ENCODE measurements around the gene ITGBL1. TPM values are rescaled to one million over a fixed set of nuclear protein-coding genes. Genes with fewer than 3 reads are reported as not detected.

The ITGBL1 gene
- polyA plus RNA-seq, 1 experiment = 73.7 TPM

DNA sequence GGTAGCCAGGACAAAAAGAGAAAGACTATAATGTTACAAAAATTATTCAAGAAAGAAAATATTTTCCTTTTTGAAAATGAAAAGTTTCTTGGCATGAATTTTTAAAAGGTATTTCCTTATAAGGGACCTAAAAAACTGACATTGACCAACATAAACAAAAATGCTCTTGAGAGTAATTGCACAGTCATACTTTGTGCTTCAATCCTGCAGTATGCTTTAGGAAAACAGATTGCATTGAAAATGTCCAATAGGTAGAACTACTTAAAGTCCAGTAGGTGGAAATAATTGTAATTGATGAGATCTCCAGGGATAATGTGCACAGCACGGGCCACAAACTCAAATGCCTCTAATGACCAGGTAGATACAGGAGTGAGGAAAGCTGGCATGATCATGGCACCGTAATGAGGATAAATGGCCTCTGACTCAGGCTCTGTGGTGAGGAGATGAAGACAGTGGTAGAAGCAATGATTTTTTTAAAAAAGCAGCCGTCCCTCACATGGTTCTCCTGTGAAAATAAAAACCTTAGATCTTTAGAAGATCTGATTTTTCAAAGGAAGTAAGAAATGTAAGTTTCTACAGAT is 278.0 kb downstream of the ITGBL1 start:
- ChIA-PET CTCF (interaction anchor here (1.0 to 1.9 kb wide), 2 partner anchors 9 to 208 kb away, joined by 3 to 5 read pairs; no protein-coding TSS in a partner anchor), POLR2A (no interaction called here)
- TF ChIP-seq, protein P1, sequence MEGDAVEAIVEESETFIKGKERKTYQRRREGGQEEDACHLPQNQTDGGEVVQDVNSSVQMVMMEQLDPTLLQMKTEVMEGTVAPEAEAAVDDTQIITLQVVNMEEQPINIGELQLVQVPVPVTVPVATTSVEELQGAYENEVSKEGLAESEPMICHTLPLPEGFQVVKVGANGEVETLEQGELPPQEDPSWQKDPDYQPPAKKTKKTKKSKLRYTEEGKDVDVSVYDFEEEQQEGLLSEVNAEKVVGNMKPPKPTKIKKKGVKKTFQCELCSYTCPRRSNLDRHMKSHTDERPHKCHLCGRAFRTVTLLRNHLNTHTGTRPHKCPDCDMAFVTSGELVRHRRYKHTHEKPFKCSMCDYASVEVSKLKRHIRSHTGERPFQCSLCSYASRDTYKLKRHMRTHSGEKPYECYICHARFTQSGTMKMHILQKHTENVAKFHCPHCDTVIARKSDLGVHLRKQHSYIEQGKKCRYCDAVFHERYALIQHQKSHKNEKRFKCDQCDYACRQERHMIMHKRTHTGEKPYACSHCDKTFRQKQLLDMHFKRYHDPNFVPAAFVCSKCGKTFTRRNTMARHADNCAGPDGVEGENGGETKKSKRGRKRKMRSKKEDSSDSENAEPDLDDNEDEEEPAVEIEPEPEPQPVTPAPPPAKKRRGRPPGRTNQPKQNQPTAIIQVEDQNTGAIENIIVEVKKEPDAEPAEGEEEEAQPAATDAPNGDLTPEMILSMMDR (IDR thresholded peaks at IDR 0.05; ENCODE audit: insufficient read depth, low read depth, low read length) = no peak
- Histone ChIP-seq H3K36me3 (ENCODE audit: control insufficient read depth, insufficient read depth, low read length) (no peaks in the 10 kb centered on the region), H3K4me3 (ENCODE audit: low read depth, low read length) (no peak overlapping the region), H3K27me3 (ENCODE audit: control insufficient read depth, insufficient read depth, low read length) (no peaks in the 10 kb centered on the region)
- DNase-seq (ENCODE audit: low read depth) = no peak

DNA sequence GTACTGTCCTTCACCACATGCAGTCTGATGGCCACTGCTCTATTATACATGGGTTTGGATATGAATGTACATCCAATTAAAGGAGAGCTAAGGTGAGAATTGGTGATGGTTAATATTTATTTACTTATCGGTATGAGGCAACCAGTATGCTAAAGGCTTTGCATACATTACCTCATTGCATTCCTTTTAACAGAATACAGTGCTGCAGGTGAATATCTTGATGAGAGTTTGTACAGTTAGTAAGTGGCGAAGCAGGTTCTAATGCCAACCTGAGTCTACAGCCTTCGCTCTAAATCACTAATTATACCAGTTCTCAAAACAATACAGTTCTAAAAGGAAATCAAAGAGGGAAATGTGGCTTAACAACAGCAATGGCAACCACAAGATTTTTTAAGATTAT is 284.1 kb downstream of the ITGBL1 start:
- ChIA-PET POLR2A (no interaction called here), CTCF (no interaction called here)
- H3K4me3 ChIP-seq (ENCODE audit: low read depth, low read length) = no peak overlapping the region
- H3K27me3 ChIP-seq (ENCODE audit: control insufficient read depth, insufficient read depth, low read length) = no peaks in the 10 kb centered on the region
- DNase-seq (ENCODE audit: low read depth) = no peak
- TF ChIP-seq, protein P1 (IDR thresholded peaks at IDR 0.05; ENCODE audit: insufficient read depth, low read depth, low read length) = no peak
- H3K36me3 ChIP-seq (ENCODE audit: control insufficient read depth, insufficient read depth, low read length) = no peaks in the 10 kb centered on the region

DNA sequence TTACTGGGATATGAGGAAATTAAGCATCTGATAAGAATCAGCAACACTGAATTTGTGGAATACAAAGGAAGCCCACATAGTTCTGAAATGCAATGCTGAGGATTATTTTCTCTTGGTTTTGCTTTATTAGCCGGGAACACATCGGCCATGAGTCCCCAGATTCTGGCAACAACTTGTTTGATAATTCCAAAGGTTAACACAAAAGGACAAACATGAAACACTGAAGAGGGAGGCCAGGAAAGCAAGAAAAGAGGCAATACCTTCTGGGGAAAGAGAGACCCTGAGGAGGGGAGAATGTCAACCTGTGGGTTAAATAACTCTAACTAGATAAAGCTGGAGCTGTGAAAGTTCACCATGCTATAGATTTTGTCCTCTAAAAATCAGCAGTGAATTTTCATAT is 285.9 kb downstream of the ITGBL1 start:
- ChIA-PET POLR2A (no interaction called here), CTCF (no interaction called here)
- TF ChIP-seq, protein P1 (IDR thresholded peaks at IDR 0.05; ENCODE audit: insufficient read depth, low read depth, low read length) = no peak
- H3K27me3 ChIP-seq (ENCODE audit: control insufficient read depth, insufficient read depth, low read length) = no peaks in the 10 kb centered on the region
- H3K36me3 ChIP-seq (ENCODE audit: control insufficient read depth, insufficient read depth, low read length) = no peaks in the 10 kb centered on the region
- H3K4me3 ChIP-seq (ENCODE audit: low read depth, low read length) = no peak overlapping the region
- DNase-seq (ENCODE audit: low read depth) = no peak

DNA sequence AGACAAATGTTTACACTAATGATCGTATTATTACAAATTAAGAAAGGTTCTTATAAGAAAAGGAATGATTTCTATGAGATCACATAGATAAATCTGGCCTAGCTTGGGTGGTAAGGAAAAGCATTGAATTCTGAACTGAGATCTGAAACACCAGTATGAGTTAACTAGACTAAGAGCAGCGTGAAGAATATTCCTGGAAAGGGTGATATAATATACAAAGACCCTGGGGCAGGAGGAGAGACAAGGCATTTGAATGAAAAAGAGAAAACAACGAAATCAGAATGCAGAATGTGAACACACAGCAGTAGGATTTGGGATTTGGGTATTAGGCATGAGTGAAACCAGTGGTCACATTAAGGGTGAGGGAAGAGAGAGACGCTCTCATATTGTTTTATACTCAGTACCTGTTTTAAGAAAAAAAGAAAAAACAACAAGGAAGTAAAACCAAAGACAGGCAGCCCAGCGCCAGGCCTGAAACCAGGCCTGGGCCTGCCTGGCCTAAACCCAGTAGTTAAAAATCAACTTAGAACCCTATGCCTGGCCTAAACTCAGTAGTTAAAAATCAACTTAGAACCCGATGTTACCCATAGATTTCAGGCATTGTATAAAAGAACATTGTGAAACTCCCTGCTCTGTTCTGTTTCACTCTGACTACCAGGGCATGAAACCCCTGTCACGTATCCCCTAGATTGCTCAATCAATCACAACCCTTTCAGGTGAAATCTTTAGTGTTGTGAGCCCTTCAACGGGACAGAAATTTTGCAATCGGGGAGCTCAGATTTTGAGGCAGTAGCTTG is 287.1 kb downstream of the ITGBL1 start:
- H3K27me3 ChIP-seq (ENCODE audit: control insufficient read depth, insufficient read depth, low read length) = no peaks in the 10 kb centered on the region
- no peaks in the 10 kb centered on the region for H3K36me3 ChIP-seq (ENCODE audit: control insufficient read depth, insufficient read depth, low read length)
- ChIA-PET CTCF (no interaction called here), POLR2A (no interaction called here)
- TF ChIP-seq, protein P1 (IDR thresholded peaks at IDR 0.05; ENCODE audit: insufficient read depth, low read depth, low read length) = no peak
- DNase-seq (ENCODE audit: low read depth) = no peak
- H3K4me3 ChIP-seq (ENCODE audit: low read depth, low read length) = no peak overlapping the region

DNA sequence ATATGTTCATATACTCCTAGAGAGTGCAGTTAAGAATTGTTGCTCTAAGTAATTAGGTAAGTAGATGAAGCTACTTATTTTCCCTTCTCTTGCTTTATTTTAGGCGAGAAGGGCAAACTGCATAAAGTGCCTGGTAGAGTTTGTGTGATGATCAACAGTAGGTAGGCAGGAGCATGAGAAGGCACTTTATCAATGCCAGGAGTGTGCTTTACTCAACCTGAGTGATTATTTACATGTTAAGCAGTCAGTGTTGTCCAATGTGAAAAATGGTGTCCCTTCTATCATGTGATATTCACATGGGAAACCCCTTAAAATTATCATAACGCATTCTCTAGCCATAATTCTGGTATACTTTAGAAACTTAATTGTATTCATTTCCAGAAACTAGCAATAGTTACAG is 294.0 kb downstream of the ITGBL1 start:
- Histone ChIP-seq H3K27me3 (ENCODE audit: control insufficient read depth, insufficient read depth, low read length) (no peaks in the 10 kb centered on the region), H3K4me3 (ENCODE audit: low read depth, low read length) (no peak overlapping the region), H3K36me3 (ENCODE audit: control insufficient read depth, insufficient read depth, low read length) (no peaks in the 10 kb centered on the region)
- no peak for DNase-seq (ENCODE audit: low read depth)
- ChIA-PET CTCF (no interaction called here), POLR2A (no interaction called here)
- TF ChIP-seq, protein P1 (IDR thresholded peaks at IDR 0.05; ENCODE audit: insufficient read depth, low read depth, low read length) = no peak
